Endothelial cell of umbilical vein (primary cell): ENCODE data around the gene EFCAB13. TPM values are rescaled to one million over a fixed set of nuclear protein-coding genes. Genes with fewer than 3 reads are reported as not detected.

Experiments
- BruUV-seq: library from RNA; stranded (reverse); fragments of 400-500 nt; replicated peaks from 2 replicates; lab custom pipeline; 2021; lab: Mats Ljungman, UMichigan
- CTCF ChIA-PET: fragments of 300-600, 350-600 bp; sonication (Branson Sonifier 250); formaldehyde crosslinking; loops from one replicate; lab custom pipeline; 2021; ENCODE audit warnings: antibody characterized with exemption, inconsistent platforms; lab: Charles Lee
- POLR2A ChIA-PET: fragments of 300-600, 350-600 bp; sonication (Branson Sonifier 250); formaldehyde crosslinking; loops from one replicate; lab custom pipeline; 2021; ENCODE audit warnings: antibody characterized with exemption, inconsistent platforms; lab: Charles Lee
- DNase-seq: peaks from one replicate; pipeline ENCODE4 v3.0.0-alpha.2; 2011; ENCODE audit warnings: low read depth, low spot score
- FAIRE-seq: peaks from 2 replicates; lab custom pipeline; 2011; peaks lifted over from hg19 to GRCh38; lab: Jason Lieb, UNC
- H2AFZ ChIP-seq: 2 replicates; pipeline ENCODE4 v1.6.0; 2012; ENCODE audit warnings: low read depth, low read length, control low read depth, inconsistent platforms
- H3K27ac ChIP-seq: 2 replicates; pipeline ENCODE4 v1.5.1; 2011; ENCODE audit warnings: low read depth, mild to moderate bottlenecking, control low read depth, low read length, moderate library complexity; ENCODE audit not compliant: insufficient read depth
- H3K27me3 ChIP-seq, 2 experiments: 2 replicates each; pipeline versions ENCODE4 v1.6.0 to v1.6.1; 2011; ENCODE audit warnings: low read length in 2 of 2, mixed read lengths in 1 of 2; ENCODE audit not compliant: control insufficient read depth in 2 of 2, insufficient read depth in 2 of 2
- H3K36me3 ChIP-seq, 2 experiments: 2 replicates in 1 of 2; 3 replicates in 1 of 2; pipeline ENCODE4 v1.5.1; 2011; ENCODE audit warnings: low read length in 2 of 2, mild to moderate bottlenecking in 1 of 2, moderate library complexity in 1 of 2; ENCODE audit not compliant: control insufficient read depth in 2 of 2, insufficient read depth in 2 of 2; ENCODE audit errors: extremely low read depth in 1 of 2
- H3K4me1 ChIP-seq: 3 replicates; pipeline ENCODE4 v1.5.1; 2011; ENCODE audit warnings: mild to moderate bottlenecking, low read length; ENCODE audit not compliant: control insufficient read depth, insufficient read depth; ENCODE audit errors: extremely low read depth
- H3K4me2 ChIP-seq: 2 replicates; pipeline ENCODE4 v1.6.1; 2011; ENCODE audit warnings: low read length, control low read depth, mixed read lengths; ENCODE audit not compliant: insufficient read depth
- H3K4me3 ChIP-seq, 3 experiments: fragments of 200-600 bp in 1 of 3; sonication (generic), shearing (Covaris generic) in 1 of 3; replicated peaks in 1 of 3; 2 replicates each; pipeline ENCODE4 v1.5.1; 2011 to 2016; ENCODE audit warnings: control low read depth in 3 of 3, low read length in 3 of 3, mild to moderate bottlenecking in 2 of 3, inconsistent platforms in 1 of 3, low read depth in 1 of 3, moderate library complexity in 1 of 3; ENCODE audit not compliant: insufficient read depth in 1 of 3
- H3K79me2 ChIP-seq: 2 replicates; pipeline ENCODE4 v1.6.0; 2012; ENCODE audit warnings: low read length, inconsistent platforms; ENCODE audit not compliant: control insufficient read depth, insufficient read depth
- H3K9ac ChIP-seq: replicated peaks from 2 replicates; pipeline ENCODE3; 2011; ENCODE audit warnings: low read length, control low read depth; ENCODE audit not compliant: insufficient read depth; ENCODE audit errors: extremely low read depth
- H3K9me1 ChIP-seq: replicated peaks from 3 replicates; pipeline ENCODE4 v1.6.0; 2011; ENCODE audit warnings: mild to moderate bottlenecking, low read length; ENCODE audit not compliant: control insufficient read depth, insufficient read depth; ENCODE audit errors: extremely low read depth
- H3K9me3 ChIP-seq: replicated peaks from 2 replicates; pipeline ENCODE4 v1.5.1; 2012; ENCODE audit warnings: low read length, inconsistent platforms; ENCODE audit not compliant: control insufficient read depth, insufficient read depth
- H4K20me1 ChIP-seq: replicated peaks from 2 replicates; pipeline ENCODE3; 2011; ENCODE audit warnings: mild to moderate bottlenecking, low read length; ENCODE audit not compliant: control insufficient read depth, insufficient read depth; ENCODE audit errors: extremely low read depth
- CTCF ChIP-seq, 2 donors: IDR thresholded peaks; 1 replicate in 1 of 2; 2 replicates in 1 of 2; pipeline ENCODE4 v1.5.1; 2011; ENCODE audit warnings: low read length in 2 of 2, mild to moderate bottlenecking in 2 of 2, moderate library complexity in 2 of 2, control low read depth in 1 of 2, inconsistent platforms in 1 of 2, low read depth in 1 of 2; ENCODE audit not compliant: insufficient read depth in 1 of 2; ENCODE audit errors: extremely low read depth in 1 of 2
- EZH2 ChIP-seq: IDR thresholded peaks from 2 replicates; pipeline ENCODE4 v1.6.1; 2012; ENCODE audit warnings: borderline replicate concordance, low read depth, mild to moderate bottlenecking, moderate library complexity, low read length, inconsistent platforms; ENCODE audit not compliant: severe bottlenecking
- FOS ChIP-seq: IDR thresholded peaks from 2 replicates; pipeline ENCODE4 v1.6.1; 2011; ENCODE audit warnings: mild to moderate bottlenecking, low read length, moderate library complexity, borderline replicate concordance; ENCODE audit not compliant: insufficient read depth
- GATA2 ChIP-seq: IDR thresholded peaks from 2 replicates; pipeline ENCODE4 v1.7.0; 2011; ENCODE audit warnings: low read depth, mild to moderate bottlenecking, moderate library complexity, mixed read lengths, low read length; ENCODE audit not compliant: insufficient read length, insufficient read depth
- JUN ChIP-seq: IDR thresholded peaks from 2 replicates; pipeline ENCODE4 v1.6.1; 2011; ENCODE audit warnings: borderline replicate concordance, low read depth; ENCODE audit not compliant: insufficient read length, insufficient read depth
- MAX ChIP-seq: IDR thresholded peaks from 2 replicates; pipeline ENCODE4 v1.6.1; 2011; ENCODE audit not compliant: insufficient read depth, insufficient read length
- MYC ChIP-seq: IDR thresholded peaks from one replicate; pipeline ENCODE4 v1.6.1; 2011; ENCODE audit warnings: mild to moderate bottlenecking, low read depth, low read length
- POLR2A ChIP-seq: IDR thresholded peaks from 2 replicates; pipeline ENCODE4 v1.6.1; 2012; ENCODE audit warnings: low read depth, mild to moderate bottlenecking, control low read depth, low read length
- POLR2AphosphoS5 ChIP-seq: IDR thresholded peaks from 2 replicates; pipeline ENCODE4 v1.6.1; 2012; ENCODE audit warnings: low read depth, mild to moderate bottlenecking, control low read depth, low read length, moderate library complexity; ENCODE audit not compliant: insufficient read depth
- dilution Hi-C: fragments of 300-500 bp; cut with MboI; formaldehyde crosslinking; loops from one replicate; pipeline ENCODE4 v1.15.0; 2019; ENCODE audit warnings: low sequenced_read_pairs; ENCODE audit not compliant: extremely low pct_ligation_motif_present
- intact Hi-C: fragments of 100-400 bp; cut with micrococcal nuclease; formaldehyde crosslinking; loops from one replicate; pipeline ENCODE4 v1.10.0; 2022
- polyA plus RNA-seq, 4 experiments: library from polyadenylated mRNA; depleted of rRNA in 3 of 4; stranded (reverse) in 3 of 4; unstranded in 1 of 4; fragments of >200 nt; gene quantifications; 2 replicates each; pipeline versions ENCODE4 v1.2.1 to v1.2.3, GENCODE V29; 2011 to 2012; ENCODE audit warnings: missing spikeins in 1 of 4
- total RNA-seq: library from RNA; stranded (reverse); gene quantifications from 2 replicates; pipeline ENCODE4 v1.2.3, GENCODE V29; 2021

EFCAB13 gene
- total and polyA plus RNA-seq, 2 donors (not counting 3 experiments of a cell fraction or from before 2014, with no cell fraction given), result 0.86 to 12.9 TPM

DNA sequence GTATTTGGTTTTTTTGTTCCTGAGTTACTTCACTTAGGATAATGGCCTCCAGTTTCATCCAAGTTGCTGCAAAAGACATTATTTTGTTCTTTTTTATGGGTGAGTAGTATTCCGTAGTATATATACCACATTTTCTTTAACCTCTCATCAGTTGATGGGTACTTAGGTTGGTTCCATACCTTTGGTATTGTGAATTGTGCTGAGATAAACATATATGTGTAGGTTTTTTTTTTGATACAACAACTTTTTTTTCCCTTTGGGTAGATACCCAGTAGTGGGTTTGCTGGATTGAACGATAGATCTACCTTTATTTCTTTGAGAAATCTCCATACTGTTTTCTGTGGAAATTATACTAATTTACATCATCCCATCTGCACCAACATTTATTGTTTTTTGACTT, 6.8 kb downstream of the EFCAB13 start:
- Histone ChIP-seq H3K36me3 (no peaks in the 10 kb centered on the region), H4K20me1 (no peaks in the 10 kb centered on the region), H3K4me3 (no peak overlapping the region), H3K9me1 (no peaks in the 10 kb centered on the region), H3K9me3 (no peaks in the 10 kb centered on the region), H2AFZ (no peak overlapping the region), H3K79me2 (no peaks in the 10 kb centered on the region), H3K27me3 (no peaks in the 10 kb centered on the region), H3K9ac (no peak overlapping the region), H3K27ac (no peak overlapping the region), H3K4me2 (no peak overlapping the region), H3K4me1 (peaks cover 14% of the 10 kb centered on the region)
- FAIRE-seq, result no peak
- no TSS peak for BruUV-seq
- DNase-seq, result no peak
- CTCF ChIA-PET, result no interaction called here
- intact Hi-C loops, result no loop called here
- dilution Hi-C loops, result no loop called here
- POLR2A ChIA-PET, result no interaction called here
- TF ChIP-seq POLR2AphosphoS5, result no peak
- TF ChIP-seq MYC, result no peak
- no peak for TF ChIP-seq GATA2
- TF ChIP-seq MAX, result no peak
- TF ChIP-seq JUN, result no peak
- TF ChIP-seq POLR2A, result no peak
- TF ChIP-seq FOS, result no peak
- TF ChIP-seq EZH2, result no peak
- TF ChIP-seq CTCF (IDR thresholded peaks at IDR 0.05; ENCODE audit: extremely low read depth in 1 of 2, insufficient read depth in 1 of 2, low read depth in 1 of 2, low read length in 2 of 2), result no peak
